ENCODE results near the gene LTA4H.

LTA4H gene

GRCh38 chr12:95986635-95987570 lies 48.5 kb downstream of the LTA4H start:
- no peaks in the 10 kb centered on the region for H3F3A ChIP-seq (ENCODE audit: insufficient read depth, low read length)
- H3K79me2 ChIP-seq (ENCODE audit: low read length), result no peaks in the 10 kb centered on the region
- no peaks in the 10 kb centered on the region for H3K9me2 ChIP-seq (replicated peaks; ENCODE audit: insufficient read depth, low read length)
- H4K20me1 ChIP-seq (ENCODE audit: insufficient read depth, low read length), result no peaks in the 10 kb centered on the region
- H3K9ac ChIP-seq (ENCODE audit: low read length), result no peak overlapping the region
- no peak overlapping the region for H3K27ac ChIP-seq (ENCODE audit: low read length)
- no peak overlapping the region for H2AFZ ChIP-seq (ENCODE audit: low read length)
- no peaks in the 10 kb centered on the region for H3K27me3 ChIP-seq (replicated peaks; ENCODE audit: insufficient read depth, low read length)
- no peak overlapping the region for H3K4me3 ChIP-seq (ENCODE audit: low read length)
- no peak for TF ChIP-seq CTCF (IDR thresholded peaks at IDR 0.05; ENCODE audit: low read length)
- no peak for TF ChIP-seq EZH2phosphoT487 (IDR thresholded peaks at IDR 0.05; ENCODE audit: low read length)
- no peak for TF ChIP-seq EZH2 (optimal IDR thresholded peaks at IDR 0.05; ENCODE audit: low read depth, low read length)
- no peak for DNase-seq
- H3K4me1 ChIP-seq (ENCODE audit: low read length), result no peaks in the 10 kb centered on the region
- H3K36me3 ChIP-seq (replicated peaks; ENCODE audit: insufficient read depth, low read length), result no peaks in the 10 kb centered on the region
- no peak overlapping the region for H3K4me2 ChIP-seq (ENCODE audit: low read depth, low read length)
- no peaks in the 10 kb centered on the region for H3K9me3 ChIP-seq (replicated peaks; ENCODE audit: insufficient read depth, low read length)

GRCh38 chr12:95984682-95985081 lies 50.7 kb downstream of the LTA4H start:
- Histone ChIP-seq H3K4me1 (ENCODE audit: low read length) (no peaks in the 10 kb centered on the region), H3K9ac (ENCODE audit: low read length) (no peak overlapping the region), H3K79me2 (ENCODE audit: low read length) (no peaks in the 10 kb centered on the region), H4K20me1 (ENCODE audit: insufficient read depth, low read length) (no peaks in the 10 kb centered on the region), H3K27me3 (replicated peaks; ENCODE audit: insufficient read depth, low read length) (no peaks in the 10 kb centered on the region), H3K4me3 (ENCODE audit: low read length) (no peak overlapping the region), H3K4me2 (ENCODE audit: low read depth, low read length) (no peak overlapping the region), H3F3A (ENCODE audit: insufficient read depth, low read length) (no peaks in the 10 kb centered on the region), H3K36me3 (replicated peaks; ENCODE audit: insufficient read depth, low read length) (no peaks in the 10 kb centered on the region), H3K9me3 (replicated peaks; ENCODE audit: insufficient read depth, low read length) (no peaks in the 10 kb centered on the region), H2AFZ (ENCODE audit: low read length) (no peak overlapping the region), H3K27ac (ENCODE audit: low read length) (no peak overlapping the region), H3K9me2 (replicated peaks; ENCODE audit: insufficient read depth, low read length) (no peaks in the 10 kb centered on the region)
- DNase-seq, result no peak
- TF ChIP-seq EZH2 (optimal IDR thresholded peaks at IDR 0.05; ENCODE audit: low read depth, low read length), result no peak
- TF ChIP-seq EZH2phosphoT487 (IDR thresholded peaks at IDR 0.05; ENCODE audit: low read length), result no peak
- TF ChIP-seq CTCF (IDR thresholded peaks at IDR 0.05; ENCODE audit: low read length), result no peak

GRCh38 chr12:95982602-95983001 lies 52.8 kb downstream of the LTA4H start:
- H2AFZ ChIP-seq (ENCODE audit: low read length), result no peak overlapping the region
- no peaks in the 10 kb centered on the region for H3F3A ChIP-seq (ENCODE audit: insufficient read depth, low read length)
- no peak for TF ChIP-seq CTCF (IDR thresholded peaks at IDR 0.05; ENCODE audit: low read length)
- no peak for TF ChIP-seq EZH2phosphoT487 (IDR thresholded peaks at IDR 0.05; ENCODE audit: low read length)
- TF ChIP-seq EZH2 (optimal IDR thresholded peaks at IDR 0.05; ENCODE audit: low read depth, low read length), result no peak
- no peak overlapping the region for H3K4me3 ChIP-seq (ENCODE audit: low read length)
- no peak overlapping the region for H3K9ac ChIP-seq (ENCODE audit: low read length)
- no peaks in the 10 kb centered on the region for H3K36me3 ChIP-seq (replicated peaks; ENCODE audit: insufficient read depth, low read length)
- H4K20me1 ChIP-seq (ENCODE audit: insufficient read depth, low read length), result no peaks in the 10 kb centered on the region
- H3K9me3 ChIP-seq (replicated peaks; ENCODE audit: insufficient read depth, low read length), result no peaks in the 10 kb centered on the region
- no peaks in the 10 kb centered on the region for H3K27me3 ChIP-seq (replicated peaks; ENCODE audit: insufficient read depth, low read length)
- H3K79me2 ChIP-seq (ENCODE audit: low read length), result no peaks in the 10 kb centered on the region
- DNase-seq, result no peak
- no peaks in the 10 kb centered on the region for H3K9me2 ChIP-seq (replicated peaks; ENCODE audit: insufficient read depth, low read length)
- no peaks in the 10 kb centered on the region for H3K4me1 ChIP-seq (ENCODE audit: low read length)
- H3K27ac ChIP-seq (ENCODE audit: low read length), result no peak overlapping the region
- no peak overlapping the region for H3K4me2 ChIP-seq (ENCODE audit: low read depth, low read length)

Measured in MM.1S (cell line).